DND-41 (cell line): ENCODE data around the gene AKR1C2.

ENCODE experiments used
- ATAC-seq: fragments of 200-7000 bp; cut with Tn5 transposase; 3 replicates; pipeline ENCODE4 v1.9.1; 2021; ENCODE audit warnings: low read depth; ENCODE audit not compliant: insufficient read depth
- DNase-seq: peaks from one replicate; pipeline ENCODE4 v3.0.0-alpha.2; 2020
- H2AFZ ChIP-seq: 2 replicates; pipeline ENCODE4 v1.6.0; 2012; ENCODE audit warnings: low read depth, low read length
- H3K27ac ChIP-seq: 2 replicates; pipeline ENCODE4 v1.5.1; 2012; ENCODE audit warnings: low read length, inconsistent platforms
- H3K27me3 ChIP-seq: fragments of 200-600 bp; sonication (generic); 2 replicates; pipeline ENCODE4 v1.6.0; 2012; ENCODE audit warnings: low read length, mild to moderate bottlenecking, inconsistent platforms; ENCODE audit not compliant: insufficient read depth, poor library complexity
- H3K36me3 ChIP-seq: 2 replicates; pipeline ENCODE4 v1.5.1; 2012; ENCODE audit warnings: low read length, inconsistent platforms; ENCODE audit not compliant: insufficient read depth
- H3K4me1 ChIP-seq: 2 replicates; pipeline ENCODE4 v1.5.1; 2012; ENCODE audit warnings: mild to moderate bottlenecking, low read length; ENCODE audit not compliant: insufficient read depth
- H3K4me2 ChIP-seq: 2 replicates; pipeline ENCODE4 v1.6.0; 2012; ENCODE audit warnings: mild to moderate bottlenecking, moderate library complexity, low read length, inconsistent platforms; ENCODE audit not compliant: insufficient read depth
- H3K4me3 ChIP-seq, 2 experiments: fragments of 200-600 bp in 1 of 2; shearing (Covaris generic) in 1 of 2; 2 replicates each; pipeline ENCODE4 v1.5.1; 2012 to 2016; ENCODE audit warnings: inconsistent platforms in 2 of 2, low read length in 2 of 2, mild to moderate bottlenecking in 2 of 2, low read depth in 1 of 2, moderate library complexity in 1 of 2
- H3K79me2 ChIP-seq: 2 replicates; pipeline ENCODE4 v1.6.0; 2012; ENCODE audit warnings: low read length, inconsistent platforms; ENCODE audit not compliant: insufficient read depth
- H3K9ac ChIP-seq: 2 replicates; pipeline ENCODE4 v1.6.0; 2012; ENCODE audit warnings: low read depth, mild to moderate bottlenecking, inconsistent platforms, low read length, moderate library complexity
- H3K9me3 ChIP-seq: 2 replicates; pipeline ENCODE4 v1.5.1; 2012; ENCODE audit warnings: low read length, moderate library complexity, mild to moderate bottlenecking, inconsistent platforms; ENCODE audit not compliant: insufficient read depth, severe bottlenecking
- H4K20me1 ChIP-seq: 2 replicates; pipeline ENCODE4 v1.6.0; 2012; ENCODE audit warnings: low read length; ENCODE audit not compliant: insufficient read depth
- EZH2 ChIP-seq: IDR thresholded peaks from 3 replicates; pipeline ENCODE4 v1.6.1; 2012; ENCODE audit warnings: borderline replicate concordance, low read depth, mild to moderate bottlenecking, moderate library complexity, low read length, inconsistent platforms; ENCODE audit not compliant: severe bottlenecking
- TF ChIP-seq, protein P1 (sequence below): IDR thresholded peaks from 2 replicates; pipeline ENCODE4 v1.5.1; 2012; ENCODE audit warnings: borderline replicate concordance, low read length, moderate library complexity, mild to moderate bottlenecking; ENCODE audit not compliant: poor library complexity, severe bottlenecking; ENCODE audit errors: extremely low read depth

AKR1C2 gene

DNA sequence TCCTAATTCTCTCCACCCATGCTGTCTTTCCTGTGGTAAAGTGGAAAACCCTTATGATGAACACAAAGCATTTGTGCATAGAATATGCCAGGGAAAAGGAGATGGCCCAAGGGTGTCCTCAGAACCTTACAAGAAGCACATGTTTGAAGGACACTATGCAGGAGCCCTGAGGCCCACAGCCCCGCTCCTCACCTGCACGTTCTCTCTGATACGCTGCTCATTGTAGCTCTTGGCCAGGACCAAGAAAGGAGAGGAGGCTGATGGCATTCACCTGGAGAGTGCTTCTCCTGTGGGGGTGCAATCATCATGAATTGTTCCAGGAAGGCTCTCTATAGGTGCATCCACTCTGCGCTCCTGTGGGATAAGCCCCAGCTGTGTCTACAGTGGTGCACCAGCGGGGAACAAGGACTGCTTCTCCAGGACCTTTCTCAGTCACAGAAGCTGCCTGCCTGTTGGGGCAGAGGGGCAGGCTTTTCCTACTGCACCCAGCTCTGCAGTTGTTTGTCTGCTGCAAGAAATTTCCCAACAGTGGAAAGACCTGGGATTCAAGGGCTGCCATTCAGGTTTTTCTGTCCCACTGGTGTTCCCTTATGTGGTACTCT, 19.9 kb downstream of the AKR1C2 start:
- Histone ChIP-seq H3K4me3 (no peak overlapping the region), H3K36me3 (no peaks in the 10 kb centered on the region), H3K9me3 (no peaks in the 10 kb centered on the region), H3K9ac (no peak overlapping the region), H3K4me1 (no peaks in the 10 kb centered on the region), H3K27ac (no peak overlapping the region), H3K27me3 (no peaks in the 10 kb centered on the region), H3K79me2 (no peaks in the 10 kb centered on the region), H4K20me1 (no peaks in the 10 kb centered on the region), H2AFZ (no peak overlapping the region), H3K4me2 (no peak overlapping the region)
- ATAC-seq (no peak), DNase-seq (no peak)
- no peak for TF ChIP-seq EZH2
- TF ChIP-seq, protein P1, sequence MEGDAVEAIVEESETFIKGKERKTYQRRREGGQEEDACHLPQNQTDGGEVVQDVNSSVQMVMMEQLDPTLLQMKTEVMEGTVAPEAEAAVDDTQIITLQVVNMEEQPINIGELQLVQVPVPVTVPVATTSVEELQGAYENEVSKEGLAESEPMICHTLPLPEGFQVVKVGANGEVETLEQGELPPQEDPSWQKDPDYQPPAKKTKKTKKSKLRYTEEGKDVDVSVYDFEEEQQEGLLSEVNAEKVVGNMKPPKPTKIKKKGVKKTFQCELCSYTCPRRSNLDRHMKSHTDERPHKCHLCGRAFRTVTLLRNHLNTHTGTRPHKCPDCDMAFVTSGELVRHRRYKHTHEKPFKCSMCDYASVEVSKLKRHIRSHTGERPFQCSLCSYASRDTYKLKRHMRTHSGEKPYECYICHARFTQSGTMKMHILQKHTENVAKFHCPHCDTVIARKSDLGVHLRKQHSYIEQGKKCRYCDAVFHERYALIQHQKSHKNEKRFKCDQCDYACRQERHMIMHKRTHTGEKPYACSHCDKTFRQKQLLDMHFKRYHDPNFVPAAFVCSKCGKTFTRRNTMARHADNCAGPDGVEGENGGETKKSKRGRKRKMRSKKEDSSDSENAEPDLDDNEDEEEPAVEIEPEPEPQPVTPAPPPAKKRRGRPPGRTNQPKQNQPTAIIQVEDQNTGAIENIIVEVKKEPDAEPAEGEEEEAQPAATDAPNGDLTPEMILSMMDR: no peak

DNA sequence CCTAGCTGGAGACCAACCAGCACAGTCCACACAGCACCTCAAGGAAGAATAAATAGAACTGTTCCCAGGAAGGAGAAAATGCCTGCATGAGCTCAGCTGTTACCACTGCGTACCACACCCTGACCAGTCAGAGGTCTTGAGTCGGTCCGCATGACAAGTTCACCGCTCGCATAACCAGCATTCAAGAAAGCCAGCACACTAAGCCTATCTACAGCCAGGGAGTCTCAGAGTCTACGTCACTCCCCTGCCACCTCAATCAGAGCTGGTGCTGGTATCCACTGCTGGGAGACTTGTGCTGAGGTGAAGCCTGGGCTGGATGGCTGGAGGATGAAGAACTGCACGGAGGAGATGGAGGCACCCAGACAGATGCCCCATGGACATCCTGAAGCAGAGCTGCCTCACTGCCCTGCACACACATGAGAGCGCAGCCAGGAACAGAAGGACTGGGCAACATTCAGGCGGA, 20.9 kb downstream of the AKR1C2 start:
- DNase-seq (no peak), ATAC-seq (no peak)
- no peak overlapping the region for H3K9ac ChIP-seq
- no peaks in the 10 kb centered on the region for H3K79me2 ChIP-seq
- no peak overlapping the region for H2AFZ ChIP-seq
- no peaks in the 10 kb centered on the region for H3K9me3 ChIP-seq
- H3K36me3 ChIP-seq: no peaks in the 10 kb centered on the region
- no peaks in the 10 kb centered on the region for H3K27me3 ChIP-seq
- H3K4me2 ChIP-seq: no peak overlapping the region
- TF ChIP-seq EZH2: no peak
- TF ChIP-seq, protein P1: no peak
- H4K20me1 ChIP-seq: no peaks in the 10 kb centered on the region
- no peak overlapping the region for H3K4me3 ChIP-seq
- H3K4me1 ChIP-seq: no peaks in the 10 kb centered on the region
- H3K27ac ChIP-seq: no peak overlapping the region

DNA sequence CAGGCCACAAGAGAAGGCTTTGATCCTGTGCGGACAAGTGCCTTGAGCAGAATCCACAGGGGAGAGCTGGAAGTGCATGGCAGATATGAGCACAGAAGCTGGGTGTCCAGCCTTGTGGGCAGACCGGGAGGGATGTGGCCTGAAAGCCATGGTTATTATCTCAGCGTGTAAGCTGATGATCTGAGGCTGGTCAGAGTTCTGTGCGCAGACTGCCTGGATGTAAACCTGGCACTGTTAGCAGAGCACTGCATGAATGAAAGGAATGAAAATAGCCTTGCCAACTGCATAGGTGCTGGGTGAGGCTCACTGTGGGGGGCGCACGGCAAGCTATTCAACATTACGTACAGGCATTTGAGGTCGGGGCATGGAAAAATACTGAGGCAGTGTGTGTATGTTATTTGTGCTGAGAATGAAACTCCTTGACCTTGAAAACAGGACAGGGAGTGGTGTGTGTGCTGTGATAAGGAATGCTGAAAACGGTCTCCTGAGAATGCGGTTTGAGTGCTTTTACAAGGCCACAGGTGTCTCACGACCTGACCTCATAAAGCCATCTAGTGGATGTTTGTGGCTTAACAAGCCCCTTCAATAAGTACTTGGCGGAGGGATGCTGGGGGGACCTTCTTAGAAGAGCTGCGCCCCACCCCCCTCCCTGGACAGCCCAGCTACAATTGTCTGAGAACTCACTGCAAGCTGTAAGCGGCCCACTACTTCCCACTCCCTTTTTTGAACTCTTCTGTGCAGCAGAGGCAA, 21.8 kb downstream of the AKR1C2 start:
- Histone ChIP-seq H3K9ac (no peak overlapping the region), H3K27me3 (no peaks in the 10 kb centered on the region), H3K36me3 (no peaks in the 10 kb centered on the region), H4K20me1 (no peaks in the 10 kb centered on the region), H2AFZ (no peak overlapping the region), H3K4me1 (no peaks in the 10 kb centered on the region), H3K27ac (no peak overlapping the region), H3K9me3 (no peaks in the 10 kb centered on the region), H3K79me2 (no peaks in the 10 kb centered on the region), H3K4me2 (no peak overlapping the region), H3K4me3 (no peak overlapping the region)
- DNase-seq: peak; percentile 19
- ATAC-seq: peak; percentile 69
- TF ChIP-seq EZH2: no peak
- TF ChIP-seq, protein P1: peak; percentile 61
